Endothelial cell of umbilical vein (primary cell): ENCODE data around the gene TMEM97.

Experiments
- POLR2A ChIP-seq: IDR thresholded peaks from 2 replicates; pipeline ENCODE4 v1.6.1; 2012; ENCODE audit warnings: low read depth, mild to moderate bottlenecking, control low read depth, low read length
- POLR2AphosphoS5 ChIP-seq: IDR thresholded peaks from 2 replicates; pipeline ENCODE4 v1.6.1; 2012; ENCODE audit warnings: low read depth, mild to moderate bottlenecking, control low read depth, low read length, moderate library complexity; ENCODE audit not compliant: insufficient read depth
- TF ChIP-seq, protein P1 (sequence below), 2 donors: IDR thresholded peaks; 1 replicate in 1 of 2; 2 replicates in 1 of 2; pipeline ENCODE4 v1.5.1; 2011; ENCODE audit warnings: low read length in 2 of 2, mild to moderate bottlenecking in 2 of 2, moderate library complexity in 2 of 2, control low read depth in 1 of 2, inconsistent platforms in 1 of 2, low read depth in 1 of 2; ENCODE audit not compliant: insufficient read depth in 1 of 2; ENCODE audit errors: extremely low read depth in 1 of 2

DNA sequence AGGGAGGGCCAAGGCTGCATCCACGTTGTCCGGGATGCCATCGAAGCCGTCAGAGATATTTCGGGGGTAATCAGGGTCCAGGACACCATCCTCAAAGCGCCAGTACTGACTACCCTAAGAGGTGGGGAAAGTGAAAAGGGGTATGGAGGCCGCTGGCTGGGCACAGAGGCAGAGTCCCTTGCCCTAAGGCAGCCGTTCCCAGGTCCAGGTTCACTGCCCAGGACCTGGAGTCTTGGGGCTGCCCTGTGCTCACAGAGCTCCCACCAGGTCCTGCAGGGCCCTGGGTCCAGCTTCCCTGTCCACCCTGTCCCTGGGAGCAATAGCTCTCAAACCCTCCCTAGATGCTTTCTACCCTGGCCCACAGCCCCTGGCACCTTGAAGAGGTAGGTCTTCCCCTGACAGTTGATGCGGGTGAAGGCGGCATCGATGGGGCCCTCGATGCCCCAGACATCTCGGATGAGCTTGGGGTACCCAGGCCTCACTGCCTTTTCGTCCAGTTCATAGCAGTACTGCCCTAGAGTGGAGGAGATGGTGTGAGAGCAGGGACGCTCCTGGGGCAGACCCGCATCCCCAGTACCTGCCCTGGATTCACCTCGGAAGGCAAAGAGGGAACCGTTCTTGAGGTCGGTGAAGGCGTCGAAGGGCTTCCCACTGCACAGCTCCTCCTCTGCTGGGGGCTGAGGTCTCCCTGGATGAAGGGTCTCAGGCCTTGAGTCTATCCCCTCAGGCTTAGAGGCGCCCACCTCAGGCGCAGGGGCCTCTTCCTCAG, 50.1 kb downstream of the TMEM97 start:
- TF ChIP-seq POLR2A (no peak), POLR2AphosphoS5 (no peak)
- TF ChIP-seq, protein P1, sequence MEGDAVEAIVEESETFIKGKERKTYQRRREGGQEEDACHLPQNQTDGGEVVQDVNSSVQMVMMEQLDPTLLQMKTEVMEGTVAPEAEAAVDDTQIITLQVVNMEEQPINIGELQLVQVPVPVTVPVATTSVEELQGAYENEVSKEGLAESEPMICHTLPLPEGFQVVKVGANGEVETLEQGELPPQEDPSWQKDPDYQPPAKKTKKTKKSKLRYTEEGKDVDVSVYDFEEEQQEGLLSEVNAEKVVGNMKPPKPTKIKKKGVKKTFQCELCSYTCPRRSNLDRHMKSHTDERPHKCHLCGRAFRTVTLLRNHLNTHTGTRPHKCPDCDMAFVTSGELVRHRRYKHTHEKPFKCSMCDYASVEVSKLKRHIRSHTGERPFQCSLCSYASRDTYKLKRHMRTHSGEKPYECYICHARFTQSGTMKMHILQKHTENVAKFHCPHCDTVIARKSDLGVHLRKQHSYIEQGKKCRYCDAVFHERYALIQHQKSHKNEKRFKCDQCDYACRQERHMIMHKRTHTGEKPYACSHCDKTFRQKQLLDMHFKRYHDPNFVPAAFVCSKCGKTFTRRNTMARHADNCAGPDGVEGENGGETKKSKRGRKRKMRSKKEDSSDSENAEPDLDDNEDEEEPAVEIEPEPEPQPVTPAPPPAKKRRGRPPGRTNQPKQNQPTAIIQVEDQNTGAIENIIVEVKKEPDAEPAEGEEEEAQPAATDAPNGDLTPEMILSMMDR (IDR thresholded peaks at IDR 0.05; ENCODE audit: extremely low read depth in 1 of 2, insufficient read depth in 1 of 2, low read depth in 1 of 2, low read length in 2 of 2): no peak
